ENCODE results near the gene FLVCR2.

Gene FLVCR2

DNA sequence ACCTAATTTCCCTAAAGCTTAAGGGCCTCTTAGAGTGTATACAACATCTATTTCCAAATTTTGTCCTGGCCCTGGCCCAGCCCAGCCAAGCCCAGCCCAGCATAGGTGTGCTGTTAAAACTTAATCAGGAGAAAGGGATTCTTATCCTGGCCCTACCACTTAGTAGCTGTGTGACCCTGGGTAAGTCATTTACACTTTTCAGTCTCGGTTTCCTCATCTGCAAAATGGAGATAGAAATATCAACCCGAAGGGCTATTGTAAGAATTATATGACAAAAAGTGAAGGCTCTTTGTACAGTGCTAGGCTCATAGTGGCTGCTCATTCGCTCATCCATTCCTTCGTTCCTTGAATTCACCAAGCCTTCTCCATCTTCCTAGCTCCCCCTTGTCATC, 81.8 kb downstream of the FLVCR2 start:
- no peaks in the 10 kb centered on the region for H3K9me2 ChIP-seq (replicated peaks; ENCODE audit: control insufficient read depth, low read length)
- no peaks in the 10 kb centered on the region for H3K9me3 ChIP-seq (ENCODE audit: control insufficient read depth, insufficient read depth, low read length)
- no peak for TF ChIP-seq EZH2phosphoT487 (IDR thresholded peaks at IDR 0.05; ENCODE audit: borderline replicate concordance, low read length)
- no peak for TF ChIP-seq CTCF (IDR thresholded peaks at IDR 0.05; ENCODE audit: low read depth, low read length, poor library complexity, severe bottlenecking)
- H3K27ac ChIP-seq (ENCODE audit: low read depth, low read length): peak overlapping the region; percentile 63
- peak overlapping the region; percentile 96 for H3K4me2 ChIP-seq (ENCODE audit: low read length)
- no peaks in the 10 kb centered on the region for H3K27me3 ChIP-seq (ENCODE audit: control insufficient read depth, low read length)
- peak overlapping the region; percentile 82 for H3K4me3 ChIP-seq (ENCODE audit: low read length)
- peaks cover 62% of the 10 kb centered on the region for H3K36me3 ChIP-seq (ENCODE audit: control insufficient read depth, low read length)
- H3K79me2 ChIP-seq (ENCODE audit: control insufficient read depth, low read length): peaks cover 49% of the 10 kb centered on the region
- peaks cover 21% of the 10 kb centered on the region for H3K4me1 ChIP-seq (ENCODE audit: control insufficient read depth, low read length)
- H4K20me1 ChIP-seq (ENCODE audit: control insufficient read depth, insufficient read depth, low read depth, low read length): no peaks in the 10 kb centered on the region
- H3F3A ChIP-seq (ENCODE audit: control insufficient read depth, insufficient read depth): no peaks in the 10 kb centered on the region

- peak within 1 kb of the TSS; percentile 63 for H3K27ac ChIP-seq (ENCODE audit: low read depth, low read length)
- peaks cover 56% of the 10 kb centered on the region for H3K36me3 ChIP-seq (ENCODE audit: control insufficient read depth, low read length)
- TF ChIP-seq EZH2phosphoT487 (IDR thresholded peaks at IDR 0.05; ENCODE audit: borderline replicate concordance, low read length) (no peak), CTCF (IDR thresholded peaks at IDR 0.05; ENCODE audit: low read depth, low read length, poor library complexity, severe bottlenecking) (no peak)
- no peaks in the 10 kb centered on the region for H4K20me1 ChIP-seq (ENCODE audit: control insufficient read depth, insufficient read depth, low read depth, low read length)
- H3K79me2 ChIP-seq (ENCODE audit: control insufficient read depth, low read length): peaks cover 49% of the 10 kb centered on the region
- peak within 1 kb of the TSS; percentile 96 for H3K4me2 ChIP-seq (ENCODE audit: low read length)
- H3K9me2 ChIP-seq (replicated peaks; ENCODE audit: control insufficient read depth, low read length): no peaks in the 10 kb centered on the region
- H3K27me3 ChIP-seq (ENCODE audit: control insufficient read depth, low read length): no peaks in the 10 kb centered on the region
- peak within 1 kb of the TSS; percentile 82 for H3K4me3 ChIP-seq (ENCODE audit: low read length)
- H3K9me3 ChIP-seq (ENCODE audit: control insufficient read depth, insufficient read depth, low read length): no peaks in the 10 kb centered on the region
- peaks cover 21% of the 10 kb centered on the region for H3K4me1 ChIP-seq (ENCODE audit: control insufficient read depth, low read length)
- H3F3A ChIP-seq (ENCODE audit: control insufficient read depth, insufficient read depth): no peaks in the 10 kb centered on the region
Observed at GRCh38 chr14:75660630-75661498, 82.4 kb downstream of the FLVCR2 start, which contains the start of the genes ERG28 and TTLL5. ERG28 (minus strand) TSS chr14:75660876; CDS start chr14:75657502, 3,374 bp downstream. TTLL5 (plus strand) TSS chr14:75661246; CDS start chr14:75663150, 1,904 bp downstream.

GRCh38 chr14:75661499-75661814, 83.0 kb downstream of the FLVCR2 start:
- Histone ChIP-seq H3K4me1 (ENCODE audit: control insufficient read depth, low read length) (peaks cover 21% of the 10 kb centered on the region), H3K27me3 (ENCODE audit: control insufficient read depth, low read length) (no peaks in the 10 kb centered on the region), H3K79me2 (ENCODE audit: control insufficient read depth, low read length) (peaks cover 49% of the 10 kb centered on the region), H3K36me3 (ENCODE audit: control insufficient read depth, low read length) (peaks cover 50% of the 10 kb centered on the region), H4K20me1 (ENCODE audit: control insufficient read depth, insufficient read depth, low read depth, low read length) (no peaks in the 10 kb centered on the region), H3K9me3 (ENCODE audit: control insufficient read depth, insufficient read depth, low read length) (no peaks in the 10 kb centered on the region), H3F3A (ENCODE audit: control insufficient read depth, insufficient read depth) (no peaks in the 10 kb centered on the region), H3K27ac (ENCODE audit: low read depth, low read length) (peak overlapping the region; percentile 63), H3K9me2 (replicated peaks; ENCODE audit: control insufficient read depth, low read length) (no peaks in the 10 kb centered on the region), H3K4me2 (ENCODE audit: low read length) (peak overlapping the region; percentile 80), H3K4me3 (ENCODE audit: low read length) (peak overlapping the region; percentile 82)
- TF ChIP-seq EZH2phosphoT487 (IDR thresholded peaks at IDR 0.05; ENCODE audit: borderline replicate concordance, low read length): no peak
- TF ChIP-seq CTCF (IDR thresholded peaks at IDR 0.05; ENCODE audit: low read depth, low read length, poor library complexity, severe bottlenecking): no peak

Measured in DOHH2 (cell line).